ENCODE measurements around the gene TYW1B.
A peak's percentile ranks its signal among the peaks of the same experiment; 100 is the strongest.
"Not testable (repeated sequence)": the region's sequence is repeated elsewhere in the genome, so short reads cannot be mapped to it uniquely, and the experiment has no call there.

Gene TYW1B

DNA sequence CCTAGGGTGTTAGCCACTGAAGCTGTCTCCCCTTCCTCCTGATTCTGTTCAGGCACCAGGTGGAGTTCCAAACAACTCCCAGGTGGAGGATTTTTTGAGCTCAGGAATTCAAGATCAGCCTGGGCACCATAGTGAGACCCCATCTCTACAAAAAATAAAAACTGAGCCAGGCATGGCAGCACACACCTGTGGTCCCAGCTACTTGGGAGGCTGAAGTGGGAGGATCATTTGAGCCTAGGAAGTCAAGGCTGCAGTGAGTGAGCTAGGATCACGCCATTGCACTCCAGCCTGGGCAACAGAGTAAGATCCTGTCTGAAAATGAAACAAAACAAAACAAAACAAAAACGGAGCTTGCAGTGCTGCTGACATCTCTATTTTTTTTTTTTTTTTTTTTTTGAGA, 287.1 kb downstream of the TYW1B start:
- DNase-seq, result no peak

DNA sequence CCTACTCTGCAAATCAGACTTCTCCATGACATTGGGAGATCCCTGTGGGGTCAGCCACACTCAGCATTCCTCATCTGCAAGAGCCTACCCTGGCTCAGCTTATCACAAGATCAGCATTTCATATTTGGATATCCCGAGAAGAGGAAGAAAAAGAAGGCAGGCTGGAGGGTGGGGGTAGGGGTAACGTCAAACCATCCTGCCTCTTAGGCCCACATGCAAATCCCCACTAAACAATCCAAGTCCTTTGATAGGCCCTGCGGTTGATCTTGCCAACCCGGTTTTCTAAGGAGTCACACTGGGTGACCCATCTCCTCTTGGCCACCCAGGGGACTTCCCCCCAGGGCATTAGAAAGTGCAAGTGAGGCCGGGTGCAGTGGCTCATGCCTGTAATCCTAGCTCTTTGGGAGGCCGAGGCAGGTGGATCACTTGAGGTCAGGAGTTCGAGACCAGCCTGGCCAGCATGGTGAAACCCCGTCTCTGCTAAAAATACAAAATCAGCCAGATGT, 287.8 kb downstream of the TYW1B start:
- DNase-seq, result no peak

DNA sequence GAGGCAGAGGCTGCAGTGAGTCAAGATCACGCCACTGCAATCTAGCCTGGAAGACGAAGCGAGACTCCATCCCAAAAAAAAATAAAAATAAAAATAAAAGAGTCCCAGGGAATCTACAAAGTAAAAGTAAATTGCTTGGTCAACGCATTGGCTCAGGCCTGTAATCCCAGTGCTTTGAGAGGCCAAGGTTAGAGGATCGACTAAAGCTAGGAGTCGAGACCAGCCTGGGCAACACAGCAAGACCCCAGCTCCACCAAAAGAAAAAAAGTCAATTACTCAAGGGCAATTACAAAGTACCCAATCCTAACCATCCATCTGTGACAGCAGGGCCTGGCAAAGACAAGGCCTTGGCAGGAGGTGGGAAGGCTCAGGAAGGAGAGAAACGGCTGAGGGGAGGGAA, 288.3 kb downstream of the TYW1B start:
- DNase-seq, result no peak

DNA sequence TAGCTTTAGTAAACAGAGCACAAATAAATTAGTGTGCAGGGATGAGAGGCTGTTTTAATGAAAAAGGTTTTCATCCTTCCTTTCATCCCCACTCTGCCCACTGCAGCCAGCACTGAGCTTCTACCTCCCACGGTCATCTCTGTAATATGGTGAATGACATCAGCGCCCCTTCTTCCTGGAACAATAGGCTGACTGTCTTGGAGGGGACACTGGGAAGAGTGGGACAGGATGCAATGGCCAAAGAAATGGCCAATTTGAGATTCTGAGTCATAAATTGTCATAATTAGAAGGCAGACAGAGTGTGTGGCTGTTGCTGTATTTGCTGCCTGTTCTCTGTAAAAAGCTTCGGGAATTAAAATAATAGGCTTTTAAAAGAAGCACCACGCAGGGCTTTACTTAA, 289.1 kb downstream of the TYW1B start:
- DNase-seq, result no peak

DNA sequence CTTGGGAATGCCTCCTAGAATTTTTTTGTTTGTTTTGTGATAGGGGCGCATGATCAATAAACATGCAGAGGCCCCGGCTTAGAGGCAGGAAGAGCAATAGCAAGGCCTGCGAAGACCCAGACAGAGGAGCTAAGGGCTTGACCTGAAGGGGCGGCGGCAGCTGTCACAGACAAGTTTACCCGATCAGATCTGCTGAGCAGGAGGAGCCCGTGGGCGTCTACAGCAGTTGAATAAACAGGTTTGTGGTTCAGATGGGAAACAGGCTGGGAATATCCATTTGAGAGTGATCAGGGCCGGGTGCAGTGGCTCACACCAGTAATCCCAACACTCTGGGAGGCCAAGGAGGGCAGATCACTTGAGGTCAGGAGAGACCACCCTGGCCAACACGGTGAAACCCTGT, 289.9 kb downstream of the TYW1B start:
- no peak for DNase-seq

DNA sequence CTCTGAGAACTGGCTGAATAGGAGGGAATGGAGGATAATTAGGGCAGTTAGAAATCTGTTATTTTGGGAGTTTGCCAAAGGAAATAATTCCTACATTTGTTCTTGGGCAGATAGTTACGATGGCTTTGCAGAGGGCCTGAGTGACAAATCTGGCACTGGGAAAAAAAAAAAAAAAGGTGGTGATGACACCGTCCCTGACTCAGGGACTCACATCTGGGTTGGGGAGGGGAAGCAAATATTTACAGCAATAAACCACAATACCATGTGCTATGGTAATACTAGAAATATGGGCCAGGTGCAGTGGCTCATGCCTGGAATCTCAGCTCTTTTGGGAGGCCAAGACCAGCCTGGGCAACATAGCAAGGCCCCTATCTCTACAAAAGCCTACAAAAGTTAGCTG, 292.0 kb downstream of the TYW1B start:
- peak; percentile 66 for DNase-seq

DNA sequence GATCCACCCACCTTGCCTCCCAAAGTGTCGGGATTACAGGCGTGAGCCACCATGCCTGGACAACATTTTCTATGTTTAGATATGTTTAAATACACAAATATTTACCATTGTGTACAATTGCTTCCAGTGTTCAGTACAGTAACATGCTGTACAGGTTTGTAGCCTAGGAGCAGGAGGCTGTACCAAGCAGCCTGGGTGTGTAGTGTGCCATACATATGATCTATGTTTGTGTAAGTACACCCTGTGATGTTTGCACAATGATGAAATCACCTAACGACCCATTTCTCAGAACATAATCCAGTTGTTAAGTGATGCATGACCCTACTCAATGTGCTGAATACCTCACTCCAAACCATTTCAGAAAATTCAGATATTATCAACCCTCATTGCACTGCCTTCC, 297.0 kb downstream of the TYW1B start:
- not testable (repeated sequence) for DNase-seq

Measured in NCI-H2171 (cell line).